T-helper 2 cell treated with Interferon-gamma antibody and Interleukin-4, amounts not matched to agents 100 ng/mL and 5 ng/mL, for 36 hours (primary cell): Measurements from ENCODE around the gene RAB24. TPM values are rescaled to one million over a fixed set of nuclear protein-coding genes. Genes with fewer than 3 reads are reported as not detected.
"Not testable (repeated sequence)": the region's sequence is repeated elsewhere in the genome, so short reads cannot be mapped to it uniquely, and the experiment has no call there.

Experiments
- intact Hi-C: fragments of 100-400 bp; cut with micrococcal nuclease; formaldehyde crosslinking; loops from one replicate; pipeline ENCODE4 v1.15.1; 2023
- total RNA-seq: library from RNA; stranded (reverse); gene quantifications from 2 replicates; pipeline ENCODE4 v1.2.3, GENCODE V29; 2022

The RAB24 gene
- total RNA-seq, 1 donor from 2014 or later, result 42.3 TPM

- intact Hi-C loops, result loop anchor here (1.0 to 2.0 kb wide), 6 partner anchors 9 to 665 kb away; partner anchors contain the start of genes GRK6, LMAN2, PDLIM7 and PRELID1
These were observed 8.5 kb upstream of the RAB24 start, which contains the start of gene MXD3 for GRCh38 chr5:177311723-177312648. MXD3 (minus strand) TSS chr5:177311898; CDS start chr5:177311830, 68 bp downstream.

- intact Hi-C loops, result loop anchor here (1.0 kb wide), 1 partner anchor 115 kb away; the partner anchor contains the start of gene GRK6
These were observed 7.8 kb upstream of the RAB24 start for GRCh38 chr5:177311392-177311722.

- intact Hi-C loops, result loop anchor here (1.0 kb wide), 1 partner anchor 115 kb away; the partner anchor contains the start of gene GRK6
These were observed 7.4 kb upstream of the RAB24 start for GRCh38 chr5:177310757-177311391.

GRCh38 chr5:177310332-177310731 lies 6.8 kb upstream of the RAB24 start:
- intact Hi-C loops, result no loop called here

- intact Hi-C loops, result no loop called here
These were observed 6.1 kb upstream of the RAB24 start for GRCh38 chr5:177309351-177310191.

- intact Hi-C loops, result no loop called here
These were observed 5.2 kb upstream of the RAB24 start for GRCh38 chr5:177308740-177309139.

GRCh38 chr5:177307544-177308363 lies 4.2 kb upstream of the RAB24 start:
- intact Hi-C loops, result no loop called here

GRCh38 chr5:177306674-177307543 lies 3.4 kb upstream of the RAB24 start:
- intact Hi-C loops, result no loop called here

GRCh38 chr5:177306103-177306640 lies 2.7 kb upstream of the RAB24 start:
- intact Hi-C loops, result not testable (repeated sequence)

GRCh38 chr5:177304392-177305119 lies 1.0 kb upstream of the RAB24 start:
- intact Hi-C loops, result loop anchor here (5.0 kb wide), 2 partner anchors 192 to 767 kb away; partner anchors contain the start of gene RNF44

- intact Hi-C loops, result loop anchor here (1.0 to 5.0 kb wide), 4 partner anchors 8 to 767 kb away; partner anchors contain the start of genes NSD1 and RNF44
These were observed 439 bp upstream of the RAB24 start for GRCh38 chr5:177303925-177304391.

GRCh38 chr5:177302354-177303110 lies 987 bp downstream of the RAB24 start:
- intact Hi-C loops, result loop anchor here (1.0 to 5.0 kb wide), 4 partner anchors 10 to 765 kb away; partner anchors contain the start of genes NSD1 and RNF44

GRCh38 chr5:177301503-177302165 lies 1.9 kb downstream of the RAB24 start:
- intact Hi-C loops, result loop anchor here (5.0 kb wide), 2 partner anchors 189 to 764 kb away; partner anchors contain the start of gene RNF44

- intact Hi-C loops, result loop anchor here (5.0 kb wide), 2 partner anchors 189 to 764 kb away; partner anchors contain the start of gene RNF44
These were observed 2.6 kb downstream of the RAB24 start for GRCh38 chr5:177300951-177301350.

GRCh38 chr5:177300236-177300880 lies 3.2 kb downstream of the RAB24 start:
- intact Hi-C loops, result loop anchor here (5.0 kb wide), 2 partner anchors 188 to 763 kb away; partner anchors contain the start of gene RNF44

GRCh38 chr5:177299697-177300096 lies 3.8 kb downstream of the RAB24 start:
- intact Hi-C loops, result loop anchor here (5.0 kb wide), 2 partner anchors 187 to 762 kb away; partner anchors contain the start of gene RNF44
